Activated naive CD4-positive, alpha-beta T cell treated with anti-CD3 and anti-CD28 coated beads, Interleukin-2, amount 50 U/mL, for 24 hours (primary cell): ENCODE data around the gene FFAR3.
A peak's percentile ranks its signal among the peaks of the same experiment; 100 is the strongest.
"Not testable (repeated sequence)": the region's sequence is repeated elsewhere in the genome, so short reads cannot be mapped to it uniquely, and the experiment has no call there.

Source experiments
- H3K27ac Mint-ChIP-seq: one replicate; pipeline ENCODE4 v1.8.0; 2021; ENCODE audit warnings: mild to moderate bottlenecking, mixed read lengths
- H3K27me3 Mint-ChIP-seq: one replicate; pipeline ENCODE4 v1.8.0; 2021; ENCODE audit warnings: mixed read lengths
- H3K36me3 Mint-ChIP-seq: one replicate; pipeline ENCODE4 v1.8.0; 2021; ENCODE audit warnings: mixed read lengths
- H3K4me1 Mint-ChIP-seq: one replicate; pipeline ENCODE4 v1.8.0; 2021; ENCODE audit warnings: mixed read lengths
- H3K4me3 Mint-ChIP-seq: one replicate; pipeline ENCODE4 v1.8.0; 2021; ENCODE audit warnings: mild to moderate bottlenecking, mixed read lengths
- H3K9me3 Mint-ChIP-seq: one replicate; pipeline ENCODE4 v1.8.0; 2021; ENCODE audit warnings: mixed read lengths

The FFAR3 gene

DNA sequence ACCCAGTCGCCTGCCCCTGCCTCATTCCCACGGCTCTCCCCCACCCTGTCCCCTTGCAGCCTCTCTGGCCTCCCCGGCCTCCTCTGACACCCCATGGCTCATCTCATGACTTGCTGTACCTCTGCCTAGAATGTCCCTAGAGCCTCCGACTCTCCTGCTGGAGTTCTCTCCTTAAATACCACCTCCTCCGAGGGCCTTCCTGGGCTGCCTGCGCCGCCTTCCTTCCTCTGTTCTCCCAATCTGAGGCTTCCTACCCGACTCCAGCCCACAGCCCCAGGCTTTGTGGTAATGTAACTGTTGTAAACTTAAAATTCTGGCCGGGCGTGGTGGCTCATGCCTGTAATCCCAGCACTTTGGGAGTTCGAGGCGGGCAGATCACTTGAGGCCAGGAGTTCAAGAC, 40.3 kb downstream of the FFAR3 start:
- no peaks in the 10 kb centered on the region for H3K9me3 Mint-ChIP-seq
- no peak overlapping the region for H3K4me3 Mint-ChIP-seq
- no peaks in the 10 kb centered on the region for H3K36me3 Mint-ChIP-seq
- no peaks in the 10 kb centered on the region for H3K27me3 Mint-ChIP-seq
- peak overlapping the region; percentile 17 for H3K27ac Mint-ChIP-seq
- no peaks in the 10 kb centered on the region for H3K4me1 Mint-ChIP-seq

GRCh38 chr19:35399231-35399630, 41.0 kb downstream of the FFAR3 start:
- no peak overlapping the region for H3K27ac Mint-ChIP-seq
- no peaks in the 10 kb centered on the region for H3K9me3 Mint-ChIP-seq
- no peaks in the 10 kb centered on the region for H3K4me1 Mint-ChIP-seq

DNA sequence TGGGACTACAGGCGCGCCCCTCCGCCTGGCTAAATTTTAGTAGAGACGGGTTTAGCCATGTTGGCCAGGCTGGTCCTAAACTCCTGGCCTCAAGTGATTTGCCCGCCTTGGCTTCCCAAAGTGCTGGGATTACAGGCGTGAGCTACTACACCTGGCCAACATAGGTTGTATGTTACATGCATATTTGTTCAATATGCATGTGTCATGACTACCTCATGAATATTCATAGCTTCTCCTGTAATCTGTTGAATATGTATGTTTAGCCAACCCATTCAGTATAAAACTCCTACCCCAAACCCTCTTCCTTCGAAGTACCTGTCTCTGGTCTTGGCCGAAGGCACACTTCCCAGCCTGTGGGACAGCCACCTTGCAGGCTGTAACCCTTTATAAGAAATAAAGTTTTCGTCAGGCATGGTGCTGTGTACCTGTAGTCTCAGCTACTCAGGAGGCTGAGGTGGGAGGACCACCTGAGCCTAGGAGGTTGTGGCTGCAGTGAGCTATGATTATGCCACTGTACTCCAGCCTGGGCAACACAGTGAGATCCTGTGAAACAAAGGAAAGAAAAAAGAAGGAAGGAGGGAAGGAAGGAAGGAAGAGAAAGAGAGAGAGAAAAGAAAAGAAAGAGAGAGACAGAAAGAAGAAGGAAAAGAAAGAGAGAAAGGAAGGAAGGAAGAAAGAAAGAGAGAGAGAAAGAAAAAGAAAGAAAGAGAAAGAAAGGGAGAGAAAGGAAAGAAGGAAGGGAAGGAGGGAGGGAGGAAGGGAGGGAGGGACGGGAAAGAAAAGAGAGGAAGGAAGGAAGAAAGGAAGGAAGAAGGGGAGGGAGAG, 41.9 kb downstream of the FFAR3 start:
- Mint-ChIP-seq H3K27me3 (no peaks in the 10 kb centered on the region), H3K4me1 (no peaks in the 10 kb centered on the region), H3K9me3 (no peaks in the 10 kb centered on the region), H3K27ac (peak overlapping the region; percentile 37), H3K4me3 (no peak overlapping the region), H3K36me3 (no peaks in the 10 kb centered on the region)

More at GRCh38 chr19:35399231-35399630, 41.0 kb downstream of the FFAR3 start:
- H3K36me3 Mint-ChIP-seq = no peaks in the 10 kb centered on the region
- H3K4me3 Mint-ChIP-seq = no peak overlapping the region
- no peaks in the 10 kb centered on the region for H3K27me3 Mint-ChIP-seq

DNA sequence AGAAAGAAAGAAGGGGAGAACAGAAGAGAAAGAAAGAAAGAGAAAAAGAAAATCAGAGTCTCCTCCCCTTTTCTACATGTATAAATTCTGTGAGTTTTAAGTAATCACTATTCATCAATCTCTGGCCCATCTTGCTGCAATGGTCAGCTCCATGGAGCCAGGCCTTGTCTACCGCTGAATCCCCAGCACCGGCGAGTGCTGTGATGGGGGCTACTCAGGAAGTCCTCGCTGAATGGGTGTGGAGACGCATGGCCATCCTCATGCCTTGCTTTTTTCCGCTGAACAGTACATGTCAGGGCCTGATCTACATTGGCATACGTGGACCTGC, 42.5 kb downstream of the FFAR3 start:
- Mint-ChIP-seq H3K4me1 (no peaks in the 10 kb centered on the region), H3K9me3 (no peaks in the 10 kb centered on the region), H3K27ac (no peak overlapping the region), H3K27me3 (no peaks in the 10 kb centered on the region), H3K4me3 (no peak overlapping the region), H3K36me3 (no peaks in the 10 kb centered on the region)

DNA sequence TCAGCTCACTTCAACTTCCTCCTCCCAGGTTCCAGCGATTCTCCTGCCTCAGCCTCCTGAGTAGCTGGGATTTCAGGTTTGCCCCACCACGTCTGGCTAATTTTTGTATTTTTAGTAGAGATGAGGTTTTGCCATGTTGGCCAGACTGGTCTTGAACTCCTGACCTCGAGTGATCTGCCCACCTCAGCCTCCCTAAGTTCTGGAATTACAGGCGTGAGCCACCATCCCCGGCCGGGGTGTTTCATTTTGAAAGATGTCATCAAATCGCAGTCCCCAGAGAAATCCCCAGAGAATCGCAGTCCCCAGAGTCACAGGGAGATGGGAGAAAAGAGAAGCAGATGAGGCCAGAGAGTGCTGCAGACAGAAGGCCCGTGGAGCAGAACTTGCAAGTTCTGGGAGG, 43.2 kb downstream of the FFAR3 start:
- not testable (repeated sequence) for H3K36me3 Mint-ChIP-seq, H3K27ac Mint-ChIP-seq, H3K27me3 Mint-ChIP-seq, H3K9me3 Mint-ChIP-seq, H3K4me3 Mint-ChIP-seq, H3K4me1 Mint-ChIP-seq

DNA sequence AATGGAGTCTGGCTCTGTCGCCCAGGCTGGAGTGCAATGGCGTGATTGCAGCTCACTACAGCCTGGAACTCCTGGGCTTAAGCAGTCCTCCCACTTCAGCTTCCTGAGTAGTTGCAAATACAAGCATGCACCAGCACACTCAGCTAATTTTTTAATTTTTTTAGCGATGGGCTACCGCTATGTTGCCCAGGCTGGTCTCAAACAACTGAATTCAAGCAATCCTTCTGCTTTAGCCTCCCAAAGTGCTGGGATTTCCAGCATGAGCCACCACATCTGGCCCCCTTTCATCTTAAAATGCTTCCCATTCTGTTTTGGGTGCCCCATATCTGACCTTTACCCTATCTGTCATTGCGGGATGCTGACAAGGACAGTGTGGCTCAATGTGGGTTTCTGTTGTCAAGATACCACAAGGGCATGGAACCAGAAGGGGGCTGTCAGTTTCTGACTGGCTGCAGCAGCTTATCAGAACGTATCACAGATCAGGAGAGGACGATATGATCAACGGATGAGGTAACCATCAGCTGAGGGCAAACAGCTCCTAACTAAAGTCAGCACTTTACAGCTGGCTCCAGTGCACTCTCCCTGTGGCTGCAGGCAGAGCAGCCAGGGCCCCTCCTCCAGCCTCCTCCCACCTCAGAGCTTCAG, 45.0 kb downstream of the FFAR3 start:
- no peak overlapping the region for H3K27ac Mint-ChIP-seq
- H3K4me3 Mint-ChIP-seq = no peak overlapping the region
- no peaks in the 10 kb centered on the region for H3K4me1 Mint-ChIP-seq
- H3K36me3 Mint-ChIP-seq = no peaks in the 10 kb centered on the region
- H3K27me3 Mint-ChIP-seq = no peaks in the 10 kb centered on the region
- no peaks in the 10 kb centered on the region for H3K9me3 Mint-ChIP-seq

- Mint-ChIP-seq H3K4me3 (no peak overlapping the region), H3K36me3 (no peaks in the 10 kb centered on the region), H3K4me1 (no peaks in the 10 kb centered on the region), H3K27ac (no peak overlapping the region), H3K9me3 (no peaks in the 10 kb centered on the region), H3K27me3 (no peaks in the 10 kb centered on the region)
Observed at GRCh38 chr19:35404879-35405622, 46.8 kb downstream of the FFAR3 start.

DNA sequence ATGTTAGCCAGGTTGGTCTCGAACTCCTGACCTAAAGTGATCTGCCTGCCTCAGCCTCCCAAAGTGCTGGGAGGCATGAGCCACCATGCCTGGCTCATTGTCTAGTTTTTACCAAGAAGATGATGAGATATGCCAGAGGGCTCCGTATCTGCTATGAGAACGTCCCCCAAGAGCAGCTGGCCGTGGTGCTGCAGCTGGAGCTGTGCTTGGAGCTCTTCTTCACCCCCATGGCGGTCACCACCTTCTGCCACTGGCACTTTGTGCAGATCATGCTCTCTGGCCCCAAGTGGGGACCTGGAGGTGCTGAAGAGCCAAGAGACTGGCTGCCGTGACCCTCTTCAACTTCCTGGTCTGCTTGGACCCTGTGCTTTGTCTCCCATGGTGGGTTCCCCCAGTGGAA, 49.4 kb downstream of the FFAR3 start:
- Mint-ChIP-seq H3K27ac (no peak overlapping the region), H3K36me3 (no peaks in the 10 kb centered on the region), H3K9me3 (no peaks in the 10 kb centered on the region), H3K4me1 (no peaks in the 10 kb centered on the region), H3K4me3 (no peak overlapping the region), H3K27me3 (no peaks in the 10 kb centered on the region)

GRCh38 chr19:35408284-35409171, 50.3 kb downstream of the FFAR3 start:
- Mint-ChIP-seq H3K27ac (no peak overlapping the region), H3K4me1 (no peaks in the 10 kb centered on the region), H3K27me3 (no peaks in the 10 kb centered on the region), H3K36me3 (no peaks in the 10 kb centered on the region), H3K9me3 (no peaks in the 10 kb centered on the region), H3K4me3 (no peak overlapping the region)

- Mint-ChIP-seq H3K4me3 (no peak overlapping the region), H3K36me3 (no peaks in the 10 kb centered on the region), H3K4me1 (no peaks in the 10 kb centered on the region), H3K9me3 (no peaks in the 10 kb centered on the region), H3K27ac (no peak overlapping the region), H3K27me3 (no peaks in the 10 kb centered on the region)
Observed at GRCh38 chr19:35409191-35409590, 50.9 kb downstream of the FFAR3 start.
